GM19324 (cell line): ENCODE results near the gene OSBPL8.
"Not testable (repeated sequence)": the region's sequence is repeated elsewhere in the genome, so short reads cannot be mapped to it uniquely, and the experiment has no call there.

Source experiments
- ATAC-seq: cut with Tn5 transposase; IDR thresholded peaks from one replicate; pipeline ENCODE4 v1.9.1; 2021; ENCODE audit warnings: mild to moderate bottlenecking, moderate library complexity; ENCODE audit not compliant: unreplicated experiment, low FRiP score

OSBPL8 gene

DNA sequence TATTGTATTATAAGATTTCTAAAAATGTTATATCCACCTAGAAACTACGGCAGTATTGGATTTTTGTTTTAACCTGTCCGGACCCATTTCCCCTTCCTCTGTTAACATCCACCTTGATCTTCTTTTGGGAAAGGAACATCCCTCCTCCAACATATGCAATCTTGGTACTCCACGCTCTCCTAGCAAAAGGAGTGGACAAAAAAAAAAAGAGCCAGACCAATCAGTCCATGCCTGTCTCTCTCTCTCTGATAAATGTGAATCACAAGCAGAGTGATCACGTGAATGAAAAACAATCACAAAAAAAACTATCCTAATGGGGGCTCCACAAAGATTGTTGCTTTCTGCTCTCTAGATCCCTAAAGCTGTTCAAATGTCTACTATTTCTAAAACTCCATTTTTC, 27.1 kb downstream of the OSBPL8 start:
- no peak for ATAC-seq

- ATAC-seq, result no peak
These were observed 28.5 kb downstream of the OSBPL8 start for GRCh38 chr12:76531056-76531455.

DNA sequence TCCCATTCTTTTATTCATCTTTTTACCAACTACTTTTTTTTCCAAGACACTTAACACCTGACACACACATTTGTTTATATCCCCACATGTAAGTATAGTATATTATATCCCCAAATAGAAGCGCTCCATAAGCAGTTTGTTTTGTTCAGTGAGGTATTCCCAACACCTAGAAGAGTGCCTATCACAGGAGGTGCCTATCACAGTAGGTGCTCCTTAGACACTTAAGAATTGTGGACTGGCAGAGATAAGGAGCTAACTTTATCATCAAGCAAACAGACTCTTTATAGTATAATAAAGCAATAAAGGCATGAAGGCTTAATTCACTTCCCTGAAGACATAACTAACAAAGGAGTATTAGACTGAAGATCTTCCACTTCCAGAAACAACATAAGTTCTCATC, 29.1 kb downstream of the OSBPL8 start:
- no peak for ATAC-seq

DNA sequence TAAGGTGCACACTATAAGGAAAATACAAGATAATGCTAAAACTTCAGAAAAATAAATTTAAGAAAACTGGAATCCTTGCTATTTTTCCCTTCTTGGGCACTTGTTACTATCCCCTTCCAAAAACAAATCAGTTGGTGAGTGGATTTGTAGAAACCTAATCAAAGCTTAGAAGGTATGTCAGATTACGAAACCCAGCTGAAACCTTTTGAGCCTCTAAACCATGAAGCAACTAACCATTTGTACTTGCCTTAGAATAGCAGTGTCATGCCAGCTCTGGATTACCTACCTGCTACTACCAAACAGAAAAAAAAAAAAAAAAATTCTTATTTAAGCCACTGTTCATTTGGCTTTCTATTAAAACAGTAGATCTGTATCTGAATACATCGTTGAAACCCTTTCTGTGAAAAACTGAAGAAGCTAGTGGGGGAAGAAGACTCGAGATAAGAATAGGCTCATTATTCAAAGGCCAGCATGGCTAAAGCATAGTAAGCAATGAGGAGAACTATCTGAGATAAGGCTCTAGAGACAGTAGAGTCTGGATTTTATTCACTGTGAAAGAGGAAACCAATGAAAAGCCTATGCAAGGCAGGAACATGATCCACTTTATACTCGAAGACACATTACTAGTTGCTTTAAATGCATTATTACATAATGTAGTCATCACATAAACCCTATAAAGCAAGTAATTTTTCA, 30.2 kb downstream of the OSBPL8 start:
- no peak for ATAC-seq

- ATAC-seq, result no peak
These were observed 36.2 kb downstream of the OSBPL8 start for GRCh38 chr12:76523408-76523807.

GRCh38 chr12:76520348-76520747, 39.2 kb downstream of the OSBPL8 start:
- ATAC-seq, result no peak

- no peak for ATAC-seq
These were observed 40.0 kb downstream of the OSBPL8 start for GRCh38 chr12:76519538-76519937.

DNA sequence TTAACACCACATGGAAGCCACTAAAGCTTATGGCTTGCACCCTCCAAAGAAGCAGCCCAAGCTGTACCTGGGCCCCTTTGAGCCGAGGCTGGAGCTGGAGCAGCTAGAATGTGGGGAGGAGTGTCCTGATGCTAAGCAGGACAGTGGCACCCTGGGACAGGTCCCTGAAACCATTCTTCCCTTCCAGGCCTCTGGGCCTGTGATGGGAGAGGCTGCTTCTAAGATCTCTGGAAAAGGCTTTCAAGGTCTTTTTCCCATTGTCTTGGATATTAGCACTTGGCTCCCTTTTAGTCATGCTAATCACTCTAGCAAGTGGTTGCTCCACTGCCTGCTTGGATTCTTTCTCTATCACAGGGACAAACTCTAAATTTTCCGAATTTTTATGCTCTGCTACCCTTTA, 40.9 kb downstream of the OSBPL8 start:
- no peak for ATAC-seq

- no peak for ATAC-seq
These were observed 44.3 kb downstream of the OSBPL8 start for GRCh38 chr12:76515271-76515670.

DNA sequence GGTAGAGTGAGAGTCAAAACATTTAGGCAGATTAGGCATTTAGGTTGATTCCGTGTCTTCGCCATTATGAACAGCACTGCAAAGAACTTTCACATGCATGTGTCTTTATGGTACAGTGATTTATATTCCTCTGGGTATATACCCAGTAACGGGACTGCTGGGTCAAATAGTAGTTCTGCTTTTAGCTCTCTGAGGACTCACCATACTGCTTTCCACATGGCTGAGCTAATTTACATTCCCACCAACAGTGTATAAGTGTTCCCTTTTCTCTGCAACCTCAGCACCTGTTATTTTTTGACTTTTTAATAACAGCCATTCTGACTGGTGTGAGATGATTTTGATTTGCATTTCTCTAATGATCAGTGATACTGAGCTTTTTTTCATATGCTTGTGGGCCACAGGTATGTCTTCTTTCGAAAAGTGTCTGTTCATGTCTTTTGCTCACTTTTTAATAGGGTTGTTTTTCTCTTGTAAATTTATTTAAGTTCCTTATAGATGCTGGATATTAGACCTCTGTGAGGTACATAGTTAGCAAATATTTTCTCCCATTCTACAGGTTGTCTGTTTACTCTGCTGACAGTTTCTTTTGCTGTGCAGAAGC, 48.4 kb downstream of the OSBPL8 start:
- ATAC-seq, result peak; percentile 84

DNA sequence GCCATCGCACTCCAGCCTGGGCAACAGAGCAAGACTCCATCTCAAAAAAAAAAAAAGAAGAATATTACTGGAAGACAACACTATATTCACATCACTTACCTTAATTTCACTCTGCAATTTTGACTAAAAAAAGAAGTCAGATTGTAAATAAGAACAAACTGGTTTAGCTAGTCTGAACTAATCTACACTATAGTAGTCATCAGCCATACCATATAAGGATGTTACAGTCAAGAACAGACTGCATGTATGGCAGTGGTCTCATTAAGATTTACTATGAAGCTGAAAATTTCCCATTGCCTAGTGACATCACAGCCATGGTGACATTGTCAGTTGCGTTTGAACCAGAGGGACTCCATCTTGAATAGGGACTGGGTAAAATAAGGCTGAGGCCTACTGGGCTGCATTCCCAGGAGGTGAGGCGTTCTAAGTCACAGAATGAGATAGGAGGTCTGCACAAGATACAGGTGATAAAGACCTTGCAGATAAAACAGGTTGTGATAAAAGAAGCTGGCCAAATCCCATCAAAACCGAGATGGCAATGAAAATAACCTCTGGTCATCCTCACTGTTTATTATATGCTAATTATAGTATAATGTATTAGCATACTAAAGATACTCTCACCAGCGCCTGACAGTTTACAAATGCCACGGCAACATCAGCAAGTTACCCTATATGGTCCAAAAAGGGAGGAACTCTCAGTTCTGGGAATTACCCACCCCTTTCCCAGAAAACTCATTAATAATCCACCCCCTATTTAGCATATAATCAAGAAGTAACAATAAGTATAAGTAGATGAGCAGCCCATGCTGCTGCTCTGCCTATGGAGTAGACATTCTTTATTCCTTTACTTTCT, 51.2 kb downstream of the OSBPL8 start:
- ATAC-seq, result no peak

DNA sequence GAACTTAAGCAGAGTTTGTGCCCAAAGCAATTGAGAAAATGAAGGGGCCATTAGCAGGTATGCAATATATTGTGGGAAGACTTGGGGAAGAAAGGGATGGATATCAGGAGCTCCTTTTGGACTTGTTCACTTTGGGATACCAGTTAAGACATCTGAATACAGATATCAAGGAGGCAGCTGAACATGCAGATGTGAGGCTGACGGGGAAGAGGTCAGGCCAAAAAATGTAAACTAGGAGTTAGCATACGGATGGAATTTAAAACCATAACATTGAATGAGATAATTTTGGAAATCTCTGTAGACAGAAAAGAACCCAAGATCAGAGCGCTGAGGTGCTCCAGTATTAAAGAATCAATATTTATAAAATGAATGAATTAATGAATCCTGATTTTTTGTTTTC, 53.4 kb downstream of the OSBPL8 start:
- no peak for ATAC-seq

DNA sequence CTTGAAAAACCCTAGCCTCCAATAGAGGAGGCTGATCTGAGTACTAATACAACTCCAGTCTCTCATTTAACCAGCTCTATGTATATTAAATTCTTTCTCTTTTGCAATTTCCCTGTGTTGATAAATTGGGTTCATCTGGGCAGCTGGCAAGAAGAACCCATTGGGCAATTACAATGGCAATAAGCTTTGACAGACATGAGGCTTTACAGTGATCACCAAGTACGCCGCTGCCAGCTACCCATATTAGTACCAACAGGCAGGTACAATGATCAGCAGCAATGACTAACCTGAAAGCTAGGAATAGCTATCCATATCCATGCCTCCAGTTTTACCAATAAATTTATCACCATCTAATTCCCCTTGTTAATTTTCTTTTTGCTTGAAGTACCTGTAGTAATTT, 54.5 kb downstream of the OSBPL8 start:
- no peak for ATAC-seq

DNA sequence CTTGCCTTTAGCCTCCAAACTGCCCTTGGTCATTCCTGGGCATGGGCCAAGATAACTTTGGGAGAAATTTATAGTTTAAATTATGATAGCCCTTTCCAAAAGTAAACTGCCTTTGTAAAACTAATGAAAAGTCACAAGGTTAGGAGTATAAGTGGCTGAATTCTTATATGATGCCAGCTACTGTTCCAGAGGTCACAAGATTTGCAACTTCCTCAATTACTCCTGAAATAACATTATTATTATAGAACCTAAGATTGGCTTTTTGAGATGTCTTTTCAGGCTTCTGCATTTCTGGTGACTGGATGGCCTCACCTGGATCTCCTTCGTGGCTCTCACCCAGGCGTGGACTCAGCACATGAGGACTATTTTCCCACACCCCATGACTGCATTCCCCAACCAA, 55.0 kb downstream of the OSBPL8 start:
- ATAC-seq, result no peak

- no peak for ATAC-seq
These were observed 55.6 kb downstream of the OSBPL8 start for GRCh38 chr12:76503957-76504356.

GRCh38 chr12:76501390-76501789, 58.2 kb downstream of the OSBPL8 start:
- ATAC-seq, result no peak

GRCh38 chr12:76499136-76499535, 60.4 kb downstream of the OSBPL8 start:
- not testable (repeated sequence) for ATAC-seq

DNA sequence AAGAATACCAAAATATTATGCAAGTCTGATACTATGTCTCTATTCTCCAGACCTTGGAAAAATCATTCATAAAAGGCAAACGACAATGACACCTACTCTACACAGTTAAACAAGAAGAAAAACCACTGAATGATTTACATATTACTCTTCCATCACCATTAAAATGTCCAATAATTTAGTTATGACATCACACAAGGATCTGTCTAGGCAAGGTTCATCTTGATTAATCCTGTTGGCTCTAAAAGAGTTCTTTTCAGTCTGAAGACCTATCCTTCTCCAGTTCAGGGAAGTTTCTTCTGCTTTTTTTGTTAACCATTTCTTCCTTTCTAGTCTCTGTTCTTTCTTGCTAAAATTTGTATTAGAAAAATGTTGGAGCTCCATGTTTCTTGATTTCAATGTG, 64.0 kb downstream of the OSBPL8 start:
- no peak for ATAC-seq

DNA sequence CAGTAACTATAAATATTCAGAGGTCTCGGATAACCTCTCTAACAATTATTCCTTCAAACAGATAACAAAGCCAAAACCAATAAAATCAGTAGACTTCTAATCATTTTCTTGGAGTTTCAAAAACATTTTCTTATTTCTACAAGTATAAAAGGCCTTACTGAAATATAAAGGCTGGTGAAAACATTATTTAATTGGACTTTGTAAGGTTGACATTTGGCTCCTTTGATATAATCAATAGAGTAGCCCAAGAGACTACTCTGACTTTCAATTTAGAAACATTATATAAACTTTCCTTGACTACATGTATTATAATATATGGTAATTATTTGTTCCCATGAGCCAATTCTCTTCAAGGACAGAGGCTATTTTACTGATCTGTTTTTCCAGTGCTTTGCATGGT, 68.3 kb downstream of the OSBPL8 start:
- no peak for ATAC-seq

DNA sequence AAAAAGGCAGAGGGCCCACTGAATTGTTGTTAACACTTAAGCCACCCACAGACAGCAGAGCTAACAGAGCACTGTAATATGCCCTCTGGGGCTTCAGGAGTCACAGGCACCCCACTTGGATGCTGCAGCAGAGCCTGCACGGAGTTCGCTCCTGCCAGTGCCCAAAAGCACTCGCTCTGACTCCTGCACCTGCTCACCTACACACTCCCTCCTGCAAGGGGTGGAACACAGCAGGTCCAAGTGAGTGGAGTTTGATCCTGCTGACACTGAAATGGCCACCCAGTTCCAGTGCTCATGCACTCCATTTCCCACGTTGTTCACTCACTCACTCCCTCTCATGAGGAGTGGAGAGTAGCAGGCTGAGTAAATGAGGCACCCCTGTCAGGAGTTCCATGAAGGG, 68.8 kb downstream of the OSBPL8 start:
- ATAC-seq, result no peak

DNA sequence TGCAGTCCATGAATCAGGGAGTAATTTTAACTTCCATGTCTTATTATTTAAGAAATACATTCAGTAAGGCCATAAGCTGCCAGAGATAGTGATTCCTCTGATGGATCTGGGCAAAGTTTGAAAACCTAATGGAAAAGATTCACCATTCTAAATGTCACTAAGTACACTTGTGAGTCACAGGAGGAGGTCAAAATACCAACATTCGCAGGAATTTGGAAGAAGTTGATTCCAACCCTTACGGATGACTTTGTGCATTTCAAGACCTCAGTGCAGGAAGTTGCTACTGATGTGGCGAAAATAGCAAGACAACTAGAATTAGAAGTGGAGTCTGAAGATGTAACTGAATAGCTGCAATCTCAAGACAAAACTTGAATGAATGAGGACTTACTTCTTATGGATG, 69.8 kb downstream of the OSBPL8 start:
- no peak for ATAC-seq

- ATAC-seq, result no peak
These were observed 73.6 kb downstream of the OSBPL8 start for GRCh38 chr12:76486011-76486410.
